Stomach (tissue), 9 donors: Measurements from ENCODE around the gene FAXDC2. TPM values are rescaled to one million over a fixed set of nuclear protein-coding genes. Genes with fewer than 3 reads are reported as not detected.

Experiments
- DNase-seq, 2 donors: peaks; one replicate each; pipeline versions ENCODE4 v3.0.0 to v3.0.0-alpha.2; 2013 to 2019
- H3K27ac ChIP-seq, 5 donors: fragments of 200-600 bp in 4 of 5; sonication (generic) in 4 of 5; one replicate each; pipeline ENCODE4 v1.5.1; 2013 to 2019; ENCODE audit warnings: mild to moderate bottlenecking in 1 of 5, moderate library complexity in 1 of 5
- H3K27me3 ChIP-seq, 3 donors: fragments of 200-600 bp; sonication (generic); one replicate each; pipeline ENCODE4 v1.5.1; 2017 to 2019; ENCODE audit warnings: mixed run types in 1 of 3
- H3K36me3 ChIP-seq, 4 donors: fragments of 200-600 bp; sonication (generic); 1 replicate in 3 of 4; 2 replicates in 1 of 4; pipeline ENCODE4 v1.5.1; 2016 to 2019
- H3K4me1 ChIP-seq, 4 donors: fragments of 200-600 bp; sonication (generic); one replicate each; pipeline ENCODE4 v1.5.1; 2016 to 2019
- H3K4me3 ChIP-seq, 4 donors: fragments of 200-600 bp; sonication (generic) in 3 of 4; one replicate each; pipeline ENCODE4 v1.5.1; 2016 to 2019; ENCODE audit warnings: mild to moderate bottlenecking in 1 of 4
- H3K9me3 ChIP-seq, 4 donors: fragments of 200-600 bp; sonication (generic); one replicate each; pipeline ENCODE4 v1.5.1; 2016 to 2019
- CTCF ChIP-seq, 7 experiments: fragments of 450-650 bp in 4 of 7; fragments of 200-600 bp in 3 of 7; sonication (generic) in 3 of 7; IDR thresholded peaks; one replicate each; pipeline ENCODE4 v1.5.1; 2016 to 2019; ENCODE audit warnings: antibody characterized with exemption in 7 of 7, control low read depth in 2 of 7, mild to moderate bottlenecking in 1 of 7
- EP300 ChIP-seq: sonication (generic); formaldehyde crosslinking; IDR thresholded peaks from one replicate; pipeline ENCODE4 v1.6.1; 2017; ENCODE audit warnings: antibody characterized with exemption
- POLR2A ChIP-seq, 4 donors: fragments of 450-650 bp; IDR thresholded peaks; one replicate each; pipeline ENCODE4 v1.6.1; 2016; ENCODE audit warnings: antibody characterized with exemption in 4 of 4, control low read depth in 2 of 4, mild to moderate bottlenecking in 1 of 4, moderate library complexity in 1 of 4
- POLR2AphosphoS5 ChIP-seq, 3 donors: sonication (generic); formaldehyde crosslinking; IDR thresholded peaks; one replicate each; pipeline ENCODE4 v1.6.1; 2016; ENCODE audit warnings: antibody characterized with exemption in 3 of 3
- WGBS, 5 donors: extraction: QIAGEN DNeasy Blood & Tissue Kit in 3 of 5; methylation state at CpG; one replicate each; pipeline versions ENCODE4 v1.1.5 to v1.1.7; 2013 to 2018; 5-methylcytosine and 5-hydroxymethylcytosine counted together
- intact Hi-C: fragments of 100-400 bp; cut with DNase I; formaldehyde crosslinking; loops from one replicate; pipeline ENCODE4 v1.15.1; 2023; ENCODE audit warnings: low total_unique reads
- polyA plus RNA-seq, 3 donors: library from polyadenylated mRNA; stranded (reverse); fragments of 200-250 nt; gene quantifications; one replicate each; pipeline ENCODE4 v1.2.3, GENCODE V29; 2013
- total RNA-seq, 5 donors: library from RNA; depleted of rRNA; stranded (reverse); fragments of >200 nt; gene quantifications; one replicate each; pipeline versions ENCODE4 v1.1.0 to v1.2.3, GENCODE V29; 2014 to 2016
- donor health status: healthy with polysubstance abuse.
- donor health status: Bipolar disorder and iron deficiency.
- donor health status: healthy.

Gene FAXDC2
- total and polyA plus RNA-seq, 8 donors: 4.9 to 160 (median 18.1) TPM

- intact Hi-C loops: no loop called here
- peaks cover 70 to 100% (median 88%) of the 10 kb centered on the region in 4 donors for H3K4me1 ChIP-seq
- H3K27me3 ChIP-seq: no peaks in the 10 kb centered on the region
- no peak for TF ChIP-seq POLR2A (IDR thresholded peaks at IDR 0.05)
- TF ChIP-seq EP300: no peak
- TF ChIP-seq POLR2AphosphoS5 (IDR thresholded peaks at IDR 0.05): no peak
- no peak for TF ChIP-seq CTCF (IDR thresholded peaks at IDR 0.05)
- H3K9me3 ChIP-seq: no peaks in the 10 kb centered on the region
- H3K4me3 ChIP-seq: no peak overlapping the region
- H3K36me3 ChIP-seq: no peaks in the 10 kb centered on the region
- no peak for DNase-seq
- peak overlapping the region in 3 of 5 donors; percentile 26 to 39 (median 33) for H3K27ac ChIP-seq
- 38 to 83% (median 44%) methylated on average over 1 of the region's 1 CpG for WGBS, 5 donors
Observed at GRCh38 chr5:154782812-154783592, 67.4 kb downstream of the FAXDC2 start.

GRCh38 chr5:154782326-154782725 lies 68.1 kb downstream of the FAXDC2 start:
- peak overlapping the region in 3 of 5 donors; percentile 26 to 39 (median 33) for H3K27ac ChIP-seq
- no peak for DNase-seq
- no peaks in the 10 kb centered on the region for H3K9me3 ChIP-seq
- H3K4me3 ChIP-seq: no peak overlapping the region
- peaks cover 67 to 100% (median 82%) of the 10 kb centered on the region in 4 donors for H3K4me1 ChIP-seq
- 28 to 49% (median 38%) methylated on average over 3 to 4 of the region's 4 CpGs for WGBS, 5 donors
- intact Hi-C loops: no loop called here
- no peaks in the 10 kb centered on the region for H3K27me3 ChIP-seq
- no peak for TF ChIP-seq POLR2A (IDR thresholded peaks at IDR 0.05)
- TF ChIP-seq POLR2AphosphoS5 (IDR thresholded peaks at IDR 0.05): no peak
- TF ChIP-seq EP300: no peak
- TF ChIP-seq CTCF (IDR thresholded peaks at IDR 0.05): no peak
- H3K36me3 ChIP-seq: no peaks in the 10 kb centered on the region

DNA sequence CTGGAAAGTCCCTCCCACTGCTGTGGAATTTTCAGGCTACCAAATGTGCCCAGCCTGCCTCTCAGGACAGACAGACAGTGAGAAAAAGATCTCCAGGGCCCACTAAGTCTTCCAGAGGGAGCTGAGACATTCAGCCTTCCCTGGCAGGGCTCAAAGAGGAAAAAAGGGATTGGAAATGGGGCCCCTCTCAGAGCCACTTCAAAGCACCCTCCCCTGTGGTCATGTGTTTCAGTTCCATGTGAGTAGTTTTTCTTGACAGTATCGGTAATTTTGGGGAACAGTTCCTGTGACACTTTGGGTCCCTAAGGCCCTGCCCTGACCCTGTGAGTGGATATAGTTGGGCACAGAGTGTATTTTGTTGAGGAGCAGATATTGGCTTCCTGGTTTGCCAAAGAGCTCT lies 70.3 kb downstream of the FAXDC2 start:
- intact Hi-C loops: no loop called here

DNA sequence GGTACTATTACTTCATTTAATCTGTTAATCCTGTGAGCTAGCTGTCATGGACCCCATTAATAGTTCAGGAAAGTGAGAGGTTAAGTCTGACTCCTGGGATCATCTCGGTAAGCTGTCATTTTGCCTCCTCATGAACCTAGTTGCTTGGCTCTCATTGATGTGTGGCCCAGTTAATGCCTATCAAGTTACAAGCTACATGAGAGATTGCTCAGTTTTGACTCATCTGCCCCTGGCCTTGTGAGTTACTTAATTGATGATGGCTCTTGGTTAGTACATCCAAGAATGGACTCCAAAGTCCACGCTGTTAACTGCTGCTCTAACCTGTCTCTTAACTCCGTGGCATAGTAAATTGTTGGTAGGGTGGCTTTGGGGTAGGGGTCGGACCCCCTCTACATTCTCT lies 71.3 kb downstream of the FAXDC2 start:
- no peaks in the 10 kb centered on the region for H3K9me3 ChIP-seq
- no peaks in the 10 kb centered on the region for H3K27me3 ChIP-seq
- intact Hi-C loops: no loop called here
- DNase-seq: no peak
- peaks cover 43 to 100% (median 75%) of the 10 kb centered on the region in 4 donors for H3K4me1 ChIP-seq
- no peak overlapping the region for H3K27ac ChIP-seq
- 84 to 94% (median 91%) methylated on average over 4 of the region's 4 CpGs for WGBS, 5 donors
- H3K36me3 ChIP-seq: no peaks in the 10 kb centered on the region
- TF ChIP-seq POLR2AphosphoS5 (IDR thresholded peaks at IDR 0.05): no peak
- no peak for TF ChIP-seq CTCF (IDR thresholded peaks at IDR 0.05)
- TF ChIP-seq EP300: no peak
- TF ChIP-seq POLR2A (IDR thresholded peaks at IDR 0.05): no peak
- no peak overlapping the region for H3K4me3 ChIP-seq

More for the DNA sequence above, 70.3 kb downstream of the FAXDC2 start:
- Histone ChIP-seq H3K27ac (no peak overlapping the region), H3K9me3 (no peaks in the 10 kb centered on the region), H3K36me3 (no peaks in the 10 kb centered on the region), H3K4me1 (peaks cover 49 to 100% (median 76%) of the 10 kb centered on the region in 4 donors), H3K4me3 (no peak overlapping the region), H3K27me3 (no peaks in the 10 kb centered on the region)
- 61 to 83% (median 75%) methylated on average over 1 of the region's 1 CpG for WGBS, 5 donors
- no peak for TF ChIP-seq EP300
- no peak for TF ChIP-seq CTCF (IDR thresholded peaks at IDR 0.05)
- no peak for DNase-seq
